B cell (primary cell): Measurements from ENCODE around the gene CCDC187. TPM values are rescaled to one million over a fixed set of nuclear protein-coding genes. Genes with fewer than 3 reads are reported as not detected.

Source experiments
- ATAC-seq: fragments of 200-7000 bp; cut with Tn5 transposase; one replicate; pipeline ENCODE4 v1.10.0; 2021; ENCODE audit warnings: low read depth, mild to moderate bottlenecking, moderate number of reproducible peaks, moderate library complexity
- CTCF ChIA-PET: fragments of 350-600 bp; sonication (Branson Sonifier 250); formaldehyde crosslinking; loops from one replicate; lab custom pipeline; 2021; ENCODE audit warnings: antibody characterized with exemption, inconsistent platforms; lab: Charles Lee
- POLR2A ChIA-PET: fragments of 350-600 bp; sonication (Branson Sonifier 250); formaldehyde crosslinking; loops from one replicate; lab custom pipeline; 2021; ENCODE audit warnings: antibody characterized with exemption; lab: Charles Lee
- DNase-seq: peaks from one replicate; pipeline ENCODE4 v3.0.0; 2013
- H2AFZ ChIP-seq: 2 replicates; pipeline ENCODE4 v1.6.1; 2012; ENCODE audit warnings: mild to moderate bottlenecking, low read depth, low read length; ENCODE audit not compliant: insufficient read depth, poor library complexity, severe bottlenecking
- H3K27ac ChIP-seq, 2 donors: 1 replicate in 1 of 2; 2 replicates in 1 of 2; pipeline ENCODE4 v1.5.1; 2012 to 2013; ENCODE audit warnings: low read length in 2 of 2, mild to moderate bottlenecking in 2 of 2, moderate library complexity in 1 of 2
- H3K27me3 ChIP-seq, 4 experiments: fragments of 200-600 bp in 1 of 4; sonication (generic) in 1 of 4; replicated peaks in 1 of 4; 1 replicate in 2 of 4; 2 replicates in 2 of 4; pipeline versions ENCODE4 v1.6.1 to v1.7.0; 2013 to 2016; ENCODE audit warnings: low read length in 3 of 4, mild to moderate bottlenecking in 2 of 4, mixed read lengths in 1 of 4, moderate library complexity in 1 of 4; ENCODE audit not compliant: insufficient read depth in 4 of 4, control insufficient read depth in 3 of 4; ENCODE audit errors: control extremely low read depth in 1 of 4
- H3K36me3 ChIP-seq, 2 experiments: replicated peaks in 1 of 2; 1 replicate in 1 of 2; 2 replicates in 1 of 2; pipeline versions ENCODE4 v1.6.1 to v1.7.1; 2013; ENCODE audit warnings: low read length in 1 of 2; ENCODE audit not compliant: insufficient read depth in 2 of 2, control insufficient read depth in 1 of 2; ENCODE audit errors: control extremely low read depth in 1 of 2, extremely low read depth in 1 of 2
- H3K4me1 ChIP-seq, 2 donors: fragments of 200-600 bp in 1 of 2; sonication (generic) in 1 of 2; 1 replicate in 1 of 2; 2 replicates in 1 of 2; pipeline versions ENCODE4 v1.5.1 to v1.6.1; 2013 to 2017; ENCODE audit warnings: low read length in 2 of 2; ENCODE audit not compliant: control insufficient read depth in 2 of 2, insufficient read depth in 2 of 2
- H3K4me2 ChIP-seq: replicated peaks from 2 replicates; pipeline ENCODE3; 2012; ENCODE audit warnings: mild to moderate bottlenecking, low read depth, low read length; ENCODE audit not compliant: poor library complexity, severe bottlenecking
- H3K4me3 ChIP-seq, 5 experiments: fragments of 200-600 bp in 1 of 5; sonication (generic) in 1 of 5; 1 replicate in 3 of 5; 2 replicates in 2 of 5; pipeline versions ENCODE4 v1.5.1 to v1.7.0; 2011 to 2016; ENCODE audit warnings: low read length in 4 of 5, mild to moderate bottlenecking in 4 of 5, low read depth in 2 of 5, control low read depth in 1 of 5, moderate library complexity in 1 of 5; ENCODE audit not compliant: insufficient read depth in 1 of 5; ENCODE audit errors: control extremely low read depth in 1 of 5, extremely low read depth in 1 of 5
- H3K79me2 ChIP-seq: fragments of 200-600 bp; sonication (generic); one replicate; pipeline ENCODE4 v1.6.0; 2016; ENCODE audit warnings: low read length; ENCODE audit not compliant: control insufficient read depth, insufficient read depth
- H3K9ac ChIP-seq: fragments of 200-600 bp; sonication (generic); 2 replicates; pipeline ENCODE4 v1.6.1; 2017; ENCODE audit warnings: mild to moderate bottlenecking, low read length, moderate library complexity
- H3K9me3 ChIP-seq, 3 donors: one replicate each; pipeline versions ENCODE4 v1.6.1 to v1.7.1; 2013; ENCODE audit warnings: low read length in 2 of 3; ENCODE audit not compliant: control insufficient read depth in 2 of 3, insufficient read depth in 1 of 3; ENCODE audit errors: control extremely low read depth in 1 of 3
- H4K20me1 ChIP-seq: 2 replicates; pipeline ENCODE4 v1.6.0; 2012; ENCODE audit warnings: mild to moderate bottlenecking, low read length; ENCODE audit not compliant: insufficient read depth, control insufficient read depth, poor library complexity, severe bottlenecking
- H3K27ac Mint-ChIP-seq: one replicate; pipeline ENCODE4 v1.8.0; 2021; ENCODE audit warnings: mixed read lengths
- H3K27me3 Mint-ChIP-seq: one replicate; pipeline ENCODE4 v1.8.0; 2021; ENCODE audit warnings: mixed read lengths
- H3K4me1 Mint-ChIP-seq: one replicate; pipeline ENCODE4 v1.8.0; 2021; ENCODE audit warnings: mixed read lengths
- H3K4me3 Mint-ChIP-seq: one replicate; pipeline ENCODE4 v1.8.0; 2021; ENCODE audit warnings: mixed read lengths
- H3K9me3 Mint-ChIP-seq: one replicate; pipeline ENCODE4 v1.8.0; 2022; ENCODE audit warnings: mixed read lengths; ENCODE audit not compliant: insufficient read depth
- CTCF ChIP-seq: fragments of 200-600 bp; IDR thresholded peaks from one replicate; pipeline ENCODE4 v1.8.0; 2022; ENCODE audit warnings: antibody characterized with exemption, mild to moderate bottlenecking
- EZH2 ChIP-seq: IDR thresholded peaks from 2 replicates; pipeline ENCODE4 v1.6.1; 2012; ENCODE audit warnings: borderline replicate concordance, low read depth, mild to moderate bottlenecking, moderate library complexity, low read length; ENCODE audit not compliant: insufficient read depth, poor library complexity, severe bottlenecking
- WGBS: methylation state at CpG from one replicate; pipeline ENCODE4 v1.1.5; 2013; ENCODE audit warnings: missing lambda C conversion rate; ENCODE audit not compliant: insufficient coverage; 5-methylcytosine and 5-hydroxymethylcytosine counted together
- intact Hi-C: fragments of 100-400 bp; cut with micrococcal nuclease; formaldehyde crosslinking; loops from one replicate; pipeline ENCODE4 v1.10.0; 2022
- polyA plus RNA-seq: library from polyadenylated mRNA; depleted of rRNA; stranded (reverse); fragments of >200 nt; gene quantifications from 2 replicates; pipeline ENCODE4 v1.2.3, GENCODE V29; 2012
- total RNA-seq, 2 donors: library from RNA; stranded (reverse); fragments of 120-200 nt in 1 of 2; gene quantifications; 1 replicate in 1 of 2; 2 replicates in 1 of 2; pipeline versions ENCODE4 v1.2.3 to v1.2.4, GENCODE V29; 2013 to 2022

The CCDC187 gene
- total and polyA plus RNA-seq, 2 donors (not counting 1 experiment from before 2014, with no cell fraction given), result 1.5 to 7.6 TPM

- intact Hi-C loops, result no loop called here
- no peak overlapping the region for H3K27ac Mint-ChIP-seq
Measured at GRCh38 chr9:136304981-136305380, 1.1 kb upstream of the CCDC187 start.

GRCh38 chr9:136304456-136304855 is 562 bp upstream of the CCDC187 start:
- H3K9me3 ChIP-seq, result no peaks in the 10 kb centered on the region

More at GRCh38 chr9:136304981-136305380, 1.1 kb upstream of the CCDC187 start:
- TF ChIP-seq CTCF (no peak), EZH2 (no peak)
- H3K36me3 ChIP-seq, result no peaks in the 10 kb centered on the region
- H3K9me3 ChIP-seq, result no peaks in the 10 kb centered on the region
- H3K79me2 ChIP-seq, result peaks cover 4% of the 10 kb centered on the region
- Mint-ChIP-seq H3K4me3 (no peak overlapping the region), H3K9me3 (no peaks in the 10 kb centered on the region), H3K27me3 (no peaks in the 10 kb centered on the region), H3K4me1 (peaks cover 3% of the 10 kb centered on the region)
- CTCF ChIA-PET, result interaction anchor here (1.6 kb wide), 1 partner anchor 134 kb away, joined by 4 read pairs; no protein-coding TSS in a partner anchor
- H3K27ac ChIP-seq, result no peak overlapping the region
- ATAC-seq, result no peak
- H4K20me1 ChIP-seq, result no peaks in the 10 kb centered on the region
- 88% methylated on average over 13 of the region's 13 CpGs for WGBS
- H3K9ac ChIP-seq, result no peak overlapping the region
- no peak overlapping the region for H3K4me3 ChIP-seq
- no peak overlapping the region for H2AFZ ChIP-seq
- H3K27me3 ChIP-seq, result peaks cover 0 to 13% (median 0%) of the 10 kb centered on the region in 4 experiments
- no peak overlapping the region for H3K4me2 ChIP-seq
- peaks cover 41 to 43% of the 10 kb centered on the region in 2 donors for H3K4me1 ChIP-seq
- POLR2A ChIA-PET, result no interaction called here
- DNase-seq, result no peak

More at GRCh38 chr9:136304456-136304855, 562 bp upstream of the CCDC187 start:
- Histone ChIP-seq H3K9ac (no peak overlapping the region), H3K4me1 (peaks cover 35 to 38% of the 10 kb centered on the region in 2 donors), H3K79me2 (no peaks in the 10 kb centered on the region), H3K4me3 (no peak overlapping the region), H4K20me1 (no peaks in the 10 kb centered on the region), H3K27ac (no peak overlapping the region), H3K4me2 (no peak overlapping the region), H3K27me3 (peaks cover 0 to 8% (median 0%) of the 10 kb centered on the region in 4 experiments), H2AFZ (no peak overlapping the region), H3K36me3 (no peaks in the 10 kb centered on the region)
- no peak for ATAC-seq
- Mint-ChIP-seq H3K4me3 (no peak overlapping the region), H3K27ac (no peak overlapping the region), H3K4me1 (peaks cover 3% of the 10 kb centered on the region), H3K27me3 (no peaks in the 10 kb centered on the region), H3K9me3 (no peaks in the 10 kb centered on the region)
- DNase-seq, result no peak
- ChIA-PET CTCF (no interaction called here), POLR2A (no interaction called here)
- TF ChIP-seq EZH2 (no peak), CTCF (no peak)
- intact Hi-C loops, result no loop called here
- WGBS, result 99% methylated on average over 9 of the region's 10 CpGs
